Right ventricle myocardium superior (tissue), 1 donor: ENCODE measurements around the gene MPHOSPH10. TPM values are rescaled to one million over a fixed set of nuclear protein-coding genes. Genes with fewer than 3 reads are reported as not detected.
A peak's percentile ranks its signal among the peaks of the same experiment; 100 is the strongest.
"Not testable (repeated sequence)": the region's sequence is repeated elsewhere in the genome, so short reads cannot be mapped to it uniquely, and the experiment has no call there.

Source experiments
- ATAC-seq: fragments of 200-7000 bp; cut with Tn5 transposase; one replicate; pipeline ENCODE4 v1.9.1; 2020; ENCODE audit warnings: mild to moderate bottlenecking; ENCODE audit not compliant: poor library complexity
- DNase-seq: peaks from one replicate; pipeline ENCODE4 v3.0.0-alpha.2; 2020
- intact Hi-C: fragments of 100-400 bp; cut with DNase I; formaldehyde crosslinking; loops from one replicate; pipeline ENCODE4 v1.11.2; 2022
- long read RNA-seq: library from polyadenylated mRNA; unstranded; transcript quantifications from one replicate; pipeline ENCODE4 v2.0.0, GENCODE V29; 2021
- total RNA-seq: library from RNA; stranded (reverse); fragmentation: NEBNext Ultra II Directional; extraction: Animal tissue kit (Norgen Biotek cat#: 25700); gene quantifications from one replicate; pipeline ENCODE4 v1.2.1, GENCODE V29; 2021
- donor health status: DM: no; HTN: yes; CAD: no; lungs with severe emphysema.

MPHOSPH10 gene
- 21.0 TPM for total RNA-seq
- long read RNA-seq, transcript MPHOSPH10-201 (11 exons, 2,484 nt) = major isoform, 40 of 46 reads
- long read RNA-seq, partial matches to known transcripts = 1 of 46 reads
- long read RNA-seq, other reads (novel, unspliced or antisense) = 3 of 46 reads

DNA sequence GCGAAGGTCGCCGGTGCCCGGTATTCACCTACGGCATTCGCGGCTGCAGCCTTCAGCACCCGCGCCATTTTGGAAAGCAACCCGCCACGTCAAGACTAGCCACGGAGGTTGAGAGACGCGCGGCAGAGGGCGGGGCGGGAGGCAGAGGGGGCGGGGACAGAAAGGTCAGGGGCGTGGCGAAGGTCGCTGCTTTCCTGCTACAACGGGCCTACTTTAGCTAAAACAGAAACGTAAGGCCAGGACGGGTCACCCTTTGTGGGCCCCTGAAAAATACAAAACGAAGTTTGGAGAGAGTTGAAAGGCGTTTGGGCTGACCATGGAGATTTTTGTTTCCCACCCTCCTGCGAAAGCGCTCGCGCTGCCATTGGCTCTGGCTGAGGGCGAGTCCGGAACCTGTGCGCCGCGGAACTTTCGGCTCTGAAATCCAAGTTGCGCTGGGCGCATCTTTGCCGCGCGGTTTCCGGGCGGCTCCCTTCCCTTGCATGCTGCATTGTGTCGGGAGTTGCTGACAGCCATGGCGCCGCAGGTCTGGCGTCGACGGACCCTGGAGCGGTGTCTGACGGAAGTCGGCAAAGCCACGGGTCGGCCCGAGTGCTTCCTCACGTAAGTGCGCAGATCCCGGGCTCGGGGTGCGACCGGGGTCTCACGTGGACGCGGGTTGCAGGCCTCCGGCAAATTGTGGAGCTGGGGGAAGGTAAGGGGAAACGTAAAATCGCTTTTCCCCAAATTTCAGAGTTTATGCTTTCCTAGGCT lies at the start of gene MPHOSPH10, which contains the start of gene MCEE:
Gene MPHOSPH10 (plus strand): TSS at position 483 of the 753 bp plus-strand sequence. CDS start 32 bp downstream, at position 515.
Gene MCEE (minus strand): TSS at position 78 of the 753 bp plus-strand sequence. CDS start 10 bp downstream, at position 68.
- intact Hi-C loops = no loop called here

DNA sequence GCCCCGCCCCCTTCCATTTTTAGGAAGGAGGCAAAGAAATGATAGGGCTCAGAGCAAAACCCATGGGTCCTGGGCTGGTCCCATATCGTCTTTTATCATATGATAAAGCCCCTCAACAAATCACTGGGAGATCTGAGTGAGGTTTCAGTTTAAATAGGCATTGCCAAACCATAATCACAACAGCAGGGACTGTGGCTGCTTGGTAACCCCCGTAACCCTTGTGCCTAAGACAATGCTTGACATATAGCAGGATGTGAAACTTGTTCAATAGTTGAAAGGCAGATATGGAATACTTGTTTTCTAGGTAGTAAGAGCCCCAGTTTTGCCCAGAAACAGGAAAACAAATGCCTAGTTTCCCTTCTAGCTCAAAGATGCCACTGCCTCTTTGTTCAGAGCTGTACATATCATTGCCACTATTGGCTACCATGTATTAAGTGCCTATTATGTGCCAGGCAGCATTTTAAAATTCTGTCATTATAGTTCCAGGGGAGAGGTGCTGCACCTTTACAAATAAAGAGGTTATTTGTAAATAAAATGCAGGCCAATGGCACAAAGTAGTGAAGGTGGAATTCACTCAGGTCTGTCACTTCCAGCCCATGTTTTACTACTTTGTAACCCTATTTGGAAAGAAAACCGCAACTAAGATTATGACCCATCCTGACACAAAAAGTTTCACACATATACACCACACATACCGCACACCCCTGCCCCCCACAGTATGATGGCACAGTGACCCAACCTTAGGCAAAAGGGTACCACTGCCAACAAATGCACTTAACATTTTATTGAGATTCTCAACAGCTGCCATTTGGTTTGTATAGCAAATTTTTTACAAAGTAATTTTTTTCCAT lies 47.8 kb upstream of the MPHOSPH10 start:
- no peak for ATAC-seq
- no peak for DNase-seq
- intact Hi-C loops = no loop called here

More for the DNA sequence above, at the start of gene MPHOSPH10, which contains the start of gene MCEE:
- peak; percentile 94 for DNase-seq
- peak; percentile 98 for ATAC-seq

- ATAC-seq, DNase-seq, intact Hi-C loops: not testable (repeated sequence)
These were observed 47.1 kb upstream of the MPHOSPH10 start for GRCh38 chr2:71083297-71083696.

DNA sequence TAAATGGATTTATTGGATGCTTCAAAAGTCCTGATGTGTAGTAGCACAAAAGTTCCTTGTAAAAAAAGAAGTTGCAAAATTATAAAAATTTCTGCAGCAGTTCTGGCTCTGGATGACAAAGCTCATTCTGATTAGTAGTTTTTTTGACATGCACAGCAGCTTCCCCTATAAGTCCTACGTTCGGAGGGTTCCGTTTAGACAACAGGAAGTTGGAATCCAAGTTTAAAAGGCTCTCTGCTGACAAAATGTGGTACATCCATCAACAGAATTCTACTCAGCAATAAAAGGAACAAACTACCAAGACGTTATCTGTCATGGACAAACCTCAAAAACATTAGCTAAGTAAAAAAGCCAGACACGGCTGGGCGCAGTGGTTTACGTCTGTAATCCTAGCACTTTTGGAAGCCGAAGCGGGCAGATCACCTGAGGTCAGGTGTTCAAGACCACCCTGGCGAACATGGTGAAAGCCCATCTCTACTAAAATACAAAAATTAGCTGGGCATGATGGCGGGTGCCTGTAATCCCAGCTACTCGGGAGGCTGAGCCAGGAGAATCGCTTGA lies 46.6 kb upstream of the MPHOSPH10 start:
- intact Hi-C loops, ATAC-seq, DNase-seq: not testable (repeated sequence)

DNA sequence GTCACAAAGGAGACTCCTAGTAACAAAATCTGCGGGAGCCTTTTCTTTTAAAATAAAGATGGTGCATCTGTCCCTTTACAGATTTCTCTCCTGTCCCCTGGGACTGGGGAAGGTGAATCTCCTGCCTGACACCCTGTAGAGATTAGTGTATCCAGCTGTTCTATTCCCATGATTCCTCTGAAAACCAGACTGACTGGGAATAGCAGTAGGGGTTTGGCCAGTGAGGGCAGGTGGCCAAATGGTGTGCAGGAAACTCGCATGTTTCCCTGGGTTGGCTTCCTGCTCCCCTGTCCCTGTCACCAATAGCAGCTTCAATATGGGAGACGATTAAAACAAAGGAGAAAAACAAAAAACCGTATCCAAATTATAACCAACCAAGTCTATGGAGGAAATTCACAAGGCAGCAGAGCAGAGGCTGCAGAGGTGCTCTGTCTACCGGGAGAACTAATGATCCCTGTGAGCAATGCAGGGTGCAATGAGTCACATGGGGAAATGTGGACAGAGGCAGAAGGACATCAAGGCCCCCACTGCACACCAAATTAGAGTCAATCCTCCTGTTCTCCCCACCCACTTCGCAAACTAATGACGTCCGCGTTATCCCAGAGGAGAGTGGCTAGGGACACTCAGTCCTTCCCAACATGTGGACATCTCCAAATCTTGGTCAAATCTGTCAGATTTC lies 45.0 kb upstream of the MPHOSPH10 start:
- ATAC-seq, intact Hi-C loops, DNase-seq: not testable (repeated sequence)

DNA sequence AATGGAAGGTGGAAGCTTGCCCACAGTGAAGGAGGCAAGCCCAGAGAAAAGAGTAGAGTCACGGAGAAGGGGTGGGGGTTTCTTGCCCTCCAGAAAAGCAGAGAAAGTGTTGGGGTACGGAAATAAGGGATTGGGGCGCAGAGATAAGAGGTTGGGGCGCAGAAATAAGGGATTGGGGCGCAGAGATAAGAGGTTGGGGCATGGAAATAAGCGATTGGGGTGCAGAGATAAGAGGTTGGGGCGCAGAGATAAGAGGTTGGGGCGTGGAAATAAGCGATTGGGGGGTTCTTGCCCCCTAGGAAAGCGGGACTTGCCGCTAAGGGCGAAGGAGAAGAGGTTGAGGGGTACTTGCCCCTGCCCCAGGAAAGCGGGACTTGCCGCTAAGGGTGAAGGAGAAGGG lies 41.0 kb upstream of the MPHOSPH10 start:
- DNase-seq, ATAC-seq, intact Hi-C loops: not testable (repeated sequence)

- DNase-seq, ATAC-seq, intact Hi-C loops: not testable (repeated sequence)
These were observed 38.6 kb upstream of the MPHOSPH10 start for GRCh38 chr2:71091808-71092207.

- intact Hi-C loops, ATAC-seq, DNase-seq: not testable (repeated sequence)
These were observed 37.8 kb upstream of the MPHOSPH10 start for GRCh38 chr2:71092491-71093260.

DNA sequence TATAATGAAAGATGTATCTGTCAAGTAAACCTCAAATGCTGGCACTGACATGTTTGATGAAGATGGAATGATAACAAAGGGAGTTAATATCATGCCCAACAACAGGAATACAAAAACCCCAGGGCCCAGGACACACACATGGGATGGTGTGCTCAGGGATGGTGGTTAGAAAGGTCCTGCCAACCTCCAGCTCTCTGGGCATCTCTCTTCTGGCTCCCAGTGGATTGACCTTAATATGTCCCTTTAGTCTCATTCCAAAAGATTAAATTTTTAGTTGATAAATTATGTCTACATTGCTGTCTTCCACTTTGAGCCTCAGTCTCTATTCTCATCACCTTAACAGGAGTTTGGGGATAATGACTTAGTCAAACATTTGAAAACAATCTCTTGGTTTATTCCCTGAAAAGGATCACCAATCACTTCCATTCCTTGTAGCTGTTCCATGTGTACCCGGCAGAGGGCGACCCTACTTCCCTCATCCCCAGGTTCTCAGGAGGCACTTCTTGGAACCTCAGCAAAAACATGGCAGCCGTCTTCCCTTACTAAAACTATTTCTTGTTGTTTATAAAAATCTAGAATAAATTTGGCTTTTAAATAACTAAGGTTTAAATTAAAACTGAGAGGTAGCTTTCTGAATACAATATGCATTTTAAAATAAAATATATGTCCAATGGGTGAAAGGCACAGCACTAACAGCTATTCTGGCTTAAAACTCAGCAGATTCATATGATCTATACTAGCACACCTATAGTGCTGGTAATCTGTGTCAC lies 30.1 kb upstream of the MPHOSPH10 start:
- intact Hi-C loops = no loop called here
- DNase-seq (peak; percentile 59), ATAC-seq (peak; percentile 64)

- ATAC-seq = no peak
- intact Hi-C loops = no loop called here
- no peak for DNase-seq
These were observed 28.8 kb upstream of the MPHOSPH10 start for GRCh38 chr2:71101656-71102055.

- ATAC-seq (no peak), DNase-seq (no peak)
- intact Hi-C loops = no loop called here
These were observed 27.3 kb upstream of the MPHOSPH10 start for GRCh38 chr2:71102981-71103681.

- intact Hi-C loops = no loop called here
- ATAC-seq (no peak), DNase-seq (no peak)
These were observed 26.6 kb upstream of the MPHOSPH10 start for GRCh38 chr2:71103809-71104208.

DNA sequence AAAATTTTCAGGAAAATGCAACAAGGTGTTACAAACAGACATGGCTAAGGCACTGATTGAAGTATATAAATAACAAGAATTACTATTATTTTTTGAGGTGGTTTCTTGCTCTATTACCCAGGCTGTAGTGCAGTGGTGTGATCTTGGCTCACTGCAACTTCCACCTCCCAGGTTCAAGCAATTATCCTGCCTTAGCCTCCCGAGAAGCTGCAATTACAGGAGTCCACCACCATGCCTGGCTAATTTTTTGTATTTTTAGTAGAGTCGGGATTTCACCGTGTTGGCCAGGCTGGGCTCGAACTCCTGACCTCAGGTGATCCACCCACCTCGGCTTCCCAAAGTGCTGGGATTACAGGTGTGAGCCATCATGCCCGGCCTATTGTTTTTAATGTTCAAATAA lies 24.0 kb upstream of the MPHOSPH10 start:
- intact Hi-C loops, ATAC-seq, DNase-seq: not testable (repeated sequence)

- ATAC-seq (no peak), DNase-seq (no peak)
- intact Hi-C loops = no loop called here
These were observed 22.3 kb upstream of the MPHOSPH10 start for GRCh38 chr2:71108091-71108490.

- no peak for ATAC-seq
- intact Hi-C loops = no loop called here
- no peak for DNase-seq
These were observed 16.6 kb upstream of the MPHOSPH10 start for GRCh38 chr2:71113843-71114242.

- intact Hi-C loops = no loop called here
- no peak for ATAC-seq
- DNase-seq = no peak
These were observed 13.4 kb upstream of the MPHOSPH10 start for GRCh38 chr2:71117063-71117462.
